Measurements from ENCODE around the gene BPIFB1. TPM values are rescaled to one million over a fixed set of nuclear protein-coding genes. Genes with fewer than 3 reads are reported as not detected.

The BPIFB1 gene
- total and polyA plus RNA-seq, 2 of the 13 experiments (the other 11 are each of a cell fraction or from before 2014, with no cell fraction given) = 0.82 to 4.4 TPM

GRCh38 chr20:33339515-33340058, 56.6 kb downstream of the BPIFB1 start (continued):
- TF ChIP-seq ZNF430 (CRISPR knock-in tag; IDR thresholded peaks at IDR 0.05) (0 out of 2 replicates have a peak, but pooled peaks have one; percentile 44), RFX3 (CRISPR knock-in tag; IDR thresholded peaks at IDR 0.05) (no peak), SMARCE1 (IDR thresholded peaks at IDR 0.05; ENCODE audit: borderline replicate concordance) (no peak), ZNF775 (CRISPR knock-in tag; IDR thresholded peaks at IDR 0.05; ENCODE audit: borderline replicate concordance) (no peak), HIVEP1 (CRISPR knock-in tag; IDR thresholded peaks at IDR 0.05) (no peak), AKAP8 (CRISPR knock-in tag; IDR thresholded peaks at IDR 0.05) (no peak), NR3C1 (CRISPR knock-in tag; IDR thresholded peaks at IDR 0.05) (no peak), SMYD3 (CRISPR knock-in tag; IDR thresholded peaks at IDR 0.05) (no peak), NCOA2 (CRISPR knock-in tag; IDR thresholded peaks at IDR 0.05) (peak; percentile 75; the same call in 1 of the 2 replicates), ZNF891 (CRISPR knock-in tag; IDR thresholded peaks at IDR 0.05) (no peak), MAZ (IDR thresholded peaks at IDR 0.05; ENCODE audit: borderline replicate concordance, low read depth, low read length) (no peak), MAZ (CRISPR knock-in tag; IDR thresholded peaks at IDR 0.05; ENCODE audit: low read depth) (0 out of 2 replicates have a peak, but pooled peaks have one; percentile 8), ZBTB33 (CRISPR knock-in tag; IDR thresholded peaks at IDR 0.05) (0 out of 2 replicates have a peak, but pooled peaks have one; percentile 25), POLR2A (IDR thresholded peaks at IDR 0.05; ENCODE audit: insufficient read depth in 1 of 2, low read depth in 2 of 2, low read length in 2 of 2) (no peak), ZIK1 (CRISPR knock-in tag; IDR thresholded peaks at IDR 0.05; ENCODE audit: borderline replicate concordance, low read depth) (no peak), NFE2L2 (IDR thresholded peaks at IDR 0.05; ENCODE audit: low read length) (no peak), ZMAT3 (CRISPR knock-in tag; conservative IDR thresholded peaks at IDR 0.05) (no peak), ZNF816 (CRISPR knock-in tag; IDR thresholded peaks at IDR 0.05; ENCODE audit: borderline replicate concordance) (no peak), NCOA1 (CRISPR knock-in tag; IDR thresholded peaks at IDR 0.05) (no peak), PAX8 (CRISPR knock-in tag; IDR thresholded peaks at IDR 0.05; ENCODE audit: borderline replicate concordance) (no peak)
- TF ChIP-seq, protein P1, sequence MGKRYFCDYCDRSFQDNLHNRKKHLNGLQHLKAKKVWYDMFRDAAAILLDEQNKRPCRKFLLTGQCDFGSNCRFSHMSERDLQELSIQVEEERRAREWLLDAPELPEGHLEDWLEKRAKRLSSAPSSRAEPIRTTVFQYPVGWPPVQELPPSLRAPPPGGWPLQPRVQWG (CRISPR knock-in tag; IDR thresholded peaks at IDR 0.05; ENCODE audit: borderline replicate concordance, low read depth) = no peak
- TF ChIP-seq, protein P2, sequence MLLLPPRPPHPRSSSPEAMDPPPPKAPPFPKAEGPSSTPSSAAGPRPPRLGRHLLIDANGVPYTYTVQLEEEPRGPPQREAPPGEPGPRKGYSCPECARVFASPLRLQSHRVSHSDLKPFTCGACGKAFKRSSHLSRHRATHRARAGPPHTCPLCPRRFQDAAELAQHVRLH (CRISPR knock-in tag; IDR thresholded peaks at IDR 0.05; ENCODE audit: borderline replicate concordance, low read depth) = 0 out of 2 replicates have a peak, but pooled peaks have one; percentile 13
- TF ChIP-seq, protein P3, sequence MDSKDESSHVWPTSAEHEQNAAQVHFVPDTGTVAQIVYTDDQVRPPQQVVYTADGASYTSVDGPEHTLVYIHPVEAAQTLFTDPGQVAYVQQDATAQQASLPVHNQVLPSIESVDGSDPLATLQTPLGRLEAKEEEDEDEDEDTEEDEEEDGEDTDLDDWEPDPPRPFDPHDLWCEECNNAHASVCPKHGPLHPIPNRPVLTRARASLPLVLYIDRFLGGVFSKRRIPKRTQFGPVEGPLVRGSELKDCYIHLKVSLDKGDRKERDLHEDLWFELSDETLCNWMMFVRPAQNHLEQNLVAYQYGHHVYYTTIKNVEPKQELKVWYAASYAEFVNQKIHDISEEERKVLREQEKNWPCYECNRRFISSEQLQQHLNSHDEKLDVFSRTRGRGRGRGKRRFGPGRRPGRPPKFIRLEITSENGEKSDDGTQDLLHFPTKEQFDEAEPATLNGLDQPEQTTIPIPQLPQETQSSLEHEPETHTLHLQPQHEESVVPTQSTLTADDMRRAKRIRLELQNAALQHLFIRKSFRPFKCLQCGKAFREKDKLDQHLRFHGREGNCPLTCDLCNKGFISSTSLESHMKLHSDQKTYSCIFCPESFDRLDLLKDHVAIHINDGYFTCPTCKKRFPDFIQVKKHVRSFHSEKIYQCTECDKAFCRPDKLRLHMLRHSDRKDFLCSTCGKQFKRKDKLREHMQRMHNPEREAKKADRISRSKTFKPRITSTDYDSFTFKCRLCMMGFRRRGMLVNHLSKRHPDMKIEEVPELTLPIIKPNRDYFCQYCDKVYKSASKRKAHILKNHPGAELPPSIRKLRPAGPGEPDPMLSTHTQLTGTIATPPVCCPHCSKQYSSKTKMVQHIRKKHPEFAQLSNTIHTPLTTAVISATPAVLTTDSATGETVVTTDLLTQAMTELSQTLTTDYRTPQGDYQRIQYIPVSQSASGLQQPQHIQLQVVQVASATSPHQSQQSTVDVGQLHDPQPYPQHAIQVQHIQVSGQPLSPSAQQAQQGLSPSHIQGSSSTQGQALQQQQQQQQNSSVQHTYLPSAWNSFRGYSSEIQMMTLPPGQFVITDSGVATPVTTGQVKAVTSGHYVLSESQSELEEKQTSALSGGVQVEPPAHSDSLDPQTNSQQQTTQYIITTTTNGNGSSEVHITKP (CRISPR knock-in tag; IDR thresholded peaks at IDR 0.05; ENCODE audit: low read depth) = 0 out of 2 replicates have a peak, but pooled peaks have one; percentile 26
- TF ChIP-seq, protein P4, sequence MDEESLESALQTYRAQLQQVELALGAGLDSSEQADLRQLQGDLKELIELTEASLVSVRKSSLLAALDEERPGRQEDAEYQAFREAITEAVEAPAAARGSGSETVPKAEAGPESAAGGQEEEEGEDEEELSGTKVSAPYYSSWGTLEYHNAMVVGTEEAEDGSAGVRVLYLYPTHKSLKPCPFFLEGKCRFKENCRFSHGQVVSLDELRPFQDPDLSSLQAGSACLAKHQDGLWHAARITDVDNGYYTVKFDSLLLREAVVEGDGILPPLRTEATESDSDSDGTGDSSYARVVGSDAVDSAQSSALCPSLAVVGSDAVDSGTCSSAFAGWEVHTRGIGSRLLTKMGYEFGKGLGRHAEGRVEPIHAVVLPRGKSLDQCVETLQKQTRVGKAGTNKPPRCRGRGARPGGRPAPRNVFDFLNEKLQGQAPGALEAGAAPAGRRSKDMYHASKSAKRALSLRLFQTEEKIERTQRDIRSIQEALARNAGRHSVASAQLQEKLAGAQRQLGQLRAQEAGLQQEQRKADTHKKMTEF (CRISPR knock-in tag; IDR thresholded peaks at IDR 0.05) = peak; percentile 43; the same call in 1 of the 2 replicates

Measured in HepG2 (cell line).